Thyroid gland (tissue), 4 donors: ENCODE data around the gene CNGA3.

Experiments used
- POLR2A ChIP-seq, 2 donors: fragments of 450-650 bp; IDR thresholded peaks; one replicate each; pipeline ENCODE4 v1.6.1; 2017; ENCODE audit warnings: antibody characterized with exemption in 2 of 2, mild to moderate bottlenecking in 2 of 2, moderate library complexity in 1 of 2
- TF ChIP-seq, protein P1 (sequence below), 6 experiments: fragments of 200-600 bp in 3 of 6; fragments of 450-650 bp in 3 of 6; sonication (generic) in 3 of 6; IDR thresholded peaks; one replicate each; pipeline ENCODE4 v1.5.1; 2016 to 2019; ENCODE audit warnings: antibody characterized with exemption in 6 of 6, mild to moderate bottlenecking in 2 of 6, inconsistent platforms in 1 of 6, moderate library complexity in 1 of 6

GRCh38 chr2:98432145-98432544, 85.9 kb downstream of the CNGA3 start:
- TF ChIP-seq, protein P1, sequence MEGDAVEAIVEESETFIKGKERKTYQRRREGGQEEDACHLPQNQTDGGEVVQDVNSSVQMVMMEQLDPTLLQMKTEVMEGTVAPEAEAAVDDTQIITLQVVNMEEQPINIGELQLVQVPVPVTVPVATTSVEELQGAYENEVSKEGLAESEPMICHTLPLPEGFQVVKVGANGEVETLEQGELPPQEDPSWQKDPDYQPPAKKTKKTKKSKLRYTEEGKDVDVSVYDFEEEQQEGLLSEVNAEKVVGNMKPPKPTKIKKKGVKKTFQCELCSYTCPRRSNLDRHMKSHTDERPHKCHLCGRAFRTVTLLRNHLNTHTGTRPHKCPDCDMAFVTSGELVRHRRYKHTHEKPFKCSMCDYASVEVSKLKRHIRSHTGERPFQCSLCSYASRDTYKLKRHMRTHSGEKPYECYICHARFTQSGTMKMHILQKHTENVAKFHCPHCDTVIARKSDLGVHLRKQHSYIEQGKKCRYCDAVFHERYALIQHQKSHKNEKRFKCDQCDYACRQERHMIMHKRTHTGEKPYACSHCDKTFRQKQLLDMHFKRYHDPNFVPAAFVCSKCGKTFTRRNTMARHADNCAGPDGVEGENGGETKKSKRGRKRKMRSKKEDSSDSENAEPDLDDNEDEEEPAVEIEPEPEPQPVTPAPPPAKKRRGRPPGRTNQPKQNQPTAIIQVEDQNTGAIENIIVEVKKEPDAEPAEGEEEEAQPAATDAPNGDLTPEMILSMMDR (IDR thresholded peaks at IDR 0.05): no peak
- no peak for TF ChIP-seq POLR2A (IDR thresholded peaks at IDR 0.05)
